ENCODE data around the gene CLDND2.

Gene CLDND2

GRCh38 chr19:51330366-51330765 lies 38.4 kb downstream of the CLDND2 start:
- no peak for DNase-seq (ENCODE audit: low read depth)

- DNase-seq (ENCODE audit: low read depth) = no peak
These were observed 39.4 kb downstream of the CLDND2 start for GRCh38 chr19:51329411-51329810.

GRCh38 chr19:51327066-51328001 lies 41.5 kb downstream of the CLDND2 start:
- DNase-seq (ENCODE audit: low read depth) = peak; percentile 30

GRCh38 chr19:51326216-51327065 lies 42.4 kb downstream of the CLDND2 start:
- no peak for DNase-seq (ENCODE audit: low read depth)

- DNase-seq (ENCODE audit: low read depth) = no peak
These were observed 43.4 kb downstream of the CLDND2 start for GRCh38 chr19:51325161-51325976.

- DNase-seq (ENCODE audit: low read depth) = no peak
These were observed 44.7 kb downstream of the CLDND2 start for GRCh38 chr19:51324167-51324481.

- no peak for DNase-seq (ENCODE audit: low read depth)
These were observed 45.2 kb downstream of the CLDND2 start for GRCh38 chr19:51323481-51324166.

- no peak for DNase-seq (ENCODE audit: low read depth)
These were observed 47.0 kb downstream of the CLDND2 start for GRCh38 chr19:51321799-51322198.

- no peak for DNase-seq (ENCODE audit: low read depth)
These were observed 48.5 kb downstream of the CLDND2 start for GRCh38 chr19:51320280-51320657.

- no peak for DNase-seq (ENCODE audit: low read depth)
These were observed 49.0 kb downstream of the CLDND2 start for GRCh38 chr19:51319649-51320279.

GRCh38 chr19:51318687-51319648 lies 49.8 kb downstream of the CLDND2 start:
- no peak for DNase-seq (ENCODE audit: low read depth)

- no peak for DNase-seq (ENCODE audit: low read depth)
These were observed 50.8 kb downstream of the CLDND2 start for GRCh38 chr19:51317968-51318367.

- DNase-seq (ENCODE audit: low read depth) = no peak
These were observed 51.4 kb downstream of the CLDND2 start for GRCh38 chr19:51317376-51317775.
